Measurements from ENCODE around the gene CACNA1C.

Gene CACNA1C

DNA sequence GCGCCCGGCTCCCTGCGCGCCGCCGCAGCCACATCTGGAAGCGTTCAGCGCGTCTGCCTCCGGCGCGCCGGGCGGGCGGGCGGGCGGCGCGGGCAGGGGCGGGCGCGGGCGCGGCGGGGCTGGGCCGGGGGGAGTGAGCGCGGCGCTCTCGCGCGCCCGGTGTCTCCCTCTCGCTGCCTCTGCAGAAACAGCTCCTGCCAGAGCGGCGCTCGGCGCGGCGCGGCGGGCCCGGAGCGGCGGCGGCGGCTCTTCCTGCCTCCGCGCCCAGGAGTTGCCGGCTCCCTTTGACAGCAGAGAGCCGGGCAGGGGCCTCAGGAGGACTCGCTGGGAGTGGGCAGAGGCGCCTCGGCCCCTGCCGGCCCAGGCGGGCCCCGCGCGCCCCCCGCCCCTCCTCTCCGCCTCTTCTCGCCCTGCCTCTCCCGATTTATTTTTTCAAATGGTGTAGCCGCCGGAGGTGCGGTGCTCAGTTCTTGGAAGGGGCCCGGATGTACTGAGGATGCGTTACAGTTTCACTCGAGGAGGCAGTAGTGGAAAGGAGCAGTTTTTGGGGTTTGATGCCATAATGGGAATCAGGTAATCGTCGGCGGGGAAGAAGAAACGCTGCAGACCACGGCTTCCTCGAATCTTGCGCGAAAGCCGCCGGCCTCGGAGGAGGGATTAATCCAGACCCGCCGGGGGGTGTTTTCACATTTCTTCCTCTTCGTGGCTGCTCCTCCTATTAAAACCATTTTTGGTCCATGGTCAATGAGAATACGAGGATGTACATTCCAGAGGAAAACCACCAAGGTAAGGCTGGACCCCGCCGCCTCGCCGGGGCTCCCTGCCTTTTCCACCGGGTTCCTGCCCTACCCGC, at the start of gene CACNA1C:
Gene CACNA1C (plus strand): TSS at position 162 of the 853 bp plus-strand sequence. CDS start 576 bp downstream, at position 738.
- Mint-ChIP-seq H3K4me3 (peak within 1 kb of the TSS; percentile 72), H3K9me3 (no peaks in the 10 kb centered on the region), H3K4me1 (peaks cover 14% of the 10 kb centered on the region), H3K27ac (ENCODE audit: low read depth) (no peak within 1 kb of the TSS), H3K27me3 (peaks cover 80% of the 10 kb centered on the region), H3K36me3 (ENCODE audit: insufficient read depth) (no peaks in the 10 kb centered on the region)
- no peak for DNase-seq (ENCODE audit: low spot score in 2 of 2)
- peak; percentile 77 for ATAC-seq (replicated peaks; ENCODE audit: extremely low read depth, poor library complexity, severe bottlenecking)

DNA sequence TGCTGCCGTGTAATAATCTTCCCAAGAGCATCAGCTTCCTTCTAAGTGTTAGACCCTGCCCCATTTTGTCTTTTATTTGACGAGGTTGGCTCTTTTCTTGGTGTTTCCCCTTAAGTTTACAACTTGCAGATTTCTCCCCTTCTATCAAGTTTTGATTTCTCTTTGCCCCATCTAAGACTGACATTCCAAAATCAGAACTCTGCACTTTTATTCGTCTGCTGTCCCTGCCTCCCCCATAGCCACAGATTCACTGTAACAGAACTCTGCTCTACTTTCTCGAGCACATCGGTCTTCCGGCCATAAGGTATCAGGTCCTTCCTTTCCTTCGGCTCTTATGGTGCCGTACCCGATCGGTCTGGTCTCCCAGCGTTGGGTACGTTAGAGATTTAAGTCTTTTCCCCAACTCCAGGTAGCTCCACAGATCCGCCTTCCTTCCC, 49.1 kb upstream of the CACNA1C start:
- peaks cover 12% of the 10 kb centered on the region for H3K36me3 Mint-ChIP-seq (ENCODE audit: insufficient read depth)

DNA sequence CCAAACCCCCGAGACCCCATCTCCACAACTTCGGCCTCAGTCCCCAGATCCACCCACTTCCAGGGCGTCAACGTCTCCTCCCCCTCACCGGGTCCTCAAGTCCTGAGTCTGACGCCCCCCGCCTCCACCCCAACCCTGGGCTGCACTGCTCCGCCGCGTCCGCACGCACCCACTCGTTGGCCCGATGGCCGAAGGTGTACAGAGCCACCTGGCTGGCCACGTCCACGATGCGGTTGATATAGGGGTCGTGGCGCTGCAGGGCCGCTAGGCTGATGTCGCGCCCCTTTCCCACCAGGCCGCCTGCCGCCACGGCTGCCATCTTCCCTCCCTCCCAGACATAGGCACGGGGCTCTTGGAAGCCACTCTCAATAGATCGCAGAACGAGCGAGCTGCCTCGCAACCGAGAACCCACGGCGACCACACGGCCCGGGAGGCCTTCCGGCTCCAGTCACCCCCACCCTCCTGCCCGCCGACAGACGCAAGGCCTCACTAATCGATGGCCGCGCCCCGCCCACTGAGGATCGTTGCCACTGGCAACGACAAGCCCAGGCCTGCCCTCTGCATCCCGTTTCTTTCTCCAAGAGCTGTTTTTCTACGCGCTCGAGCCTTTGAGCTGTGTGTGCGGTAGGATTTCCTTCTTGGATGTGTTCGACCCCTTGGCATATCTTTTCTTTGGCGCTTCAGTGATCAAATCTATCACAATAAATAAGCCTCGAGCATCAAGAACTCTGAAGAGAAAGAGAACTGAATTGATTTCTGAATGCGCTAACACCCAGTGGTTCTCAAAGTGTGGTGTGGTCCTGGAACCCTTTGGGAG, 48.5 kb upstream of the CACNA1C start, which contains the start of gene DCP1B:
Gene DCP1B (minus strand): TSS at position 345 of the 817 bp plus-strand sequence. CDS start 26 bp downstream, at position 319.
- H3K9me3 Mint-ChIP-seq: no peaks in the 10 kb centered on the region
- peaks cover 34% of the 10 kb centered on the region for H3K4me1 Mint-ChIP-seq
- peak; percentile 78 to 89 for DNase-seq (ENCODE audit: low spot score in 2 of 2)
- no peaks in the 10 kb centered on the region for H3K27me3 Mint-ChIP-seq
- peak; percentile 99 for ATAC-seq (replicated peaks; ENCODE audit: extremely low read depth, poor library complexity, severe bottlenecking)
- peak within 1 kb of the TSS; percentile 96 for H3K27ac Mint-ChIP-seq (ENCODE audit: low read depth)
- H3K4me3 Mint-ChIP-seq: peak within 1 kb of the TSS; percentile 96
- H3K36me3 Mint-ChIP-seq (ENCODE audit: insufficient read depth): peaks cover 12% of the 10 kb centered on the region

More for the DNA sequence above, 49.1 kb upstream of the CACNA1C start:
- ATAC-seq (replicated peaks; ENCODE audit: extremely low read depth, poor library complexity, severe bottlenecking) (peak; percentile 49), DNase-seq (ENCODE audit: low spot score in 2 of 2) (no peak)
- H3K27me3 Mint-ChIP-seq: no peaks in the 10 kb centered on the region
- H3K4me1 Mint-ChIP-seq: peaks cover 34% of the 10 kb centered on the region
- peak overlapping the region; percentile 96 for H3K4me3 Mint-ChIP-seq
- H3K27ac Mint-ChIP-seq (ENCODE audit: low read depth): peak overlapping the region; percentile 96
- H3K9me3 Mint-ChIP-seq: no peaks in the 10 kb centered on the region

DNA sequence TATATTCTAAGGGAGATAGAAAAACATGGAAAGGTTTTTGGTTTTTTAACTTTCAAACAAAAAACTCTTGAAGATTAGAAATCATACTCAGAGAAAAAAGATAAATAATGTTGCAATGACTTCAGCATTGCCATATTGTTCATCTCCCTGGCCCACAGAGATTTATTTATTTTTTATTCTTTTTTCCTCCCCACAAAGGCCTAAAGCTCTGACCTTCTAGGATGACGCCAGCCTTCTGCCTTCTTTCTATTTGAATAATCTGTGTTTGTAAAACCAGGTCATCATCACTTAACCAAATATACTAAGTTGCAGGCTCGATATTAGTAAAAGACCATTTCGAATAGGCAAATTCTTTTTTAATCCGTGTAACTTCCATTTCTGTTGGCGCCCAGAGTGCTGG, 44.1 kb upstream of the CACNA1C start:
- Mint-ChIP-seq H3K4me3 (no peak overlapping the region), H3K9me3 (no peaks in the 10 kb centered on the region), H3K27me3 (no peaks in the 10 kb centered on the region), H3K4me1 (peaks cover 11% of the 10 kb centered on the region), H3K27ac (ENCODE audit: low read depth) (no peak overlapping the region), H3K36me3 (ENCODE audit: insufficient read depth) (peaks cover 9% of the 10 kb centered on the region)
- DNase-seq (ENCODE audit: low spot score in 2 of 2): no peak
- no peak for ATAC-seq (replicated peaks; ENCODE audit: extremely low read depth, poor library complexity, severe bottlenecking)

DNA sequence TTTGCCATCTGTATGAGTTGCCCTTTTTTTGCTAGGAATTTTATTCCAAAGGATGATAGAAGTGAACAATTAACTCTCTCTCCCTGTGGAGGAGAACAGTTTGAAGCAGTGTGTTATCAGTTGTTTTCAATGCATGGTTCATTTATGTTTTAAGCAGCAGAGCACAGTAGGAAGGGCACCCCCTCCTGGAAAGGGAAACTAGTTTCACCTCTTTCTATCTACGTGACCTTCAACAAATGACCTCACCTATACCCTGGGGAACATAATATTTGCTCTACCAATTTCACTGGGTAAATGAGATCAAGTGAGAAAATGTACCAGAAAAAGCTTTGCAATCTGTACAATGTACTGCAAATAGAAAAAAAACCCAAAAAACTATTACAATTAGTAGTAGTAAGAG, 43.2 kb upstream of the CACNA1C start:
- Mint-ChIP-seq H3K9me3 (no peaks in the 10 kb centered on the region), H3K27ac (ENCODE audit: low read depth) (no peak overlapping the region), H3K27me3 (no peaks in the 10 kb centered on the region), H3K4me1 (peaks cover 2% of the 10 kb centered on the region), H3K36me3 (ENCODE audit: insufficient read depth) (no peaks in the 10 kb centered on the region), H3K4me3 (no peak overlapping the region)
- DNase-seq (ENCODE audit: low spot score in 2 of 2) (no peak), ATAC-seq (replicated peaks; ENCODE audit: extremely low read depth, poor library complexity, severe bottlenecking) (no peak)

DNA sequence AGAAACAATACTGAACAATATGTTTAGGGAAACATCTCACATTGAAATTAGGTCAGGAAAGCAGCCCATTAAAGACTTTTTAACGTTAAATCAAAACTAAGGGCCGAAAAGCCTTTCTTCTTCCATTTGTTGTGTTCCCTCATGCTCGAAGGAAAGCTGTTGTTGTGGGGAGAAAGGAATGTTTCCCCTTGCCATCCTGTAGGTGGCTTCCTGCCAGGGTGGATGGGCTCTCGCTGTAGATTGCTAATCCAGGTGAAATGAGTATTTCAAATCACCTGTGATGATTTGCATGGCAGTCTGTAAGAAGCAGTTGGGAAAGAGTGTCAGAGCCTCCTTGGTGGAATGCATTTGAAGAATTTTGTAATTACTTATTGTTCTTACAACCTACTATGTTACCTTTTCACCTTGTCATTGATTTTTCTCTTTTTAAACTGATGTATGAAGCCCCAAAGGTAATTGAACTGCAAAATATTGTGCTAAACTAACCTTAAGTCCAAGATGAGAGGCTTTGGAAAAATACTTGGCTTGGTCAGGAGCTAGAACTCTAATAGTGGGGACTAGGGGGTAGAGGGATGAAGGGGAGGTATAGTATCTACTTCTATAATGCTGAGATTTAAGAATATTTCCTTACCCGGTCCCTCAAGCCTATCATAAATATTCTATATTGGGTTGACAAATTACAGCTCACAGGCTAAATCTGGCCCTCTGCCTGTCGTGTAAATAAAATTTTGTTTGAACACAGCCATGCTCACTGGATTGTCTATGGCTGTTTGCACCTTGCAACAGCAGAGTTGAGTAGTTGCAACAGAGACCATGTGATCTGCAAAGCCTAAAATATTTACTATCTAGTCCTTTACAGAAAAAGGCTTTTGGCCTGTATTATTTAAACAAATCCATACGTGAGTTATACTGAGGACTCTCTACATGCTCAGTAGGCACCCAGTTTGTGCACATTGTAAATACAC, 40.9 kb upstream of the CACNA1C start:
- DNase-seq (ENCODE audit: low spot score in 2 of 2) (no peak), ATAC-seq (replicated peaks; ENCODE audit: extremely low read depth, poor library complexity, severe bottlenecking) (no peak)
- H3K9me3 Mint-ChIP-seq: no peaks in the 10 kb centered on the region
- H3K36me3 Mint-ChIP-seq (ENCODE audit: insufficient read depth): no peaks in the 10 kb centered on the region
- H3K27ac Mint-ChIP-seq (ENCODE audit: low read depth): no peak overlapping the region
- H3K27me3 Mint-ChIP-seq: peaks cover 1% of the 10 kb centered on the region
- no peak overlapping the region for H3K4me3 Mint-ChIP-seq
- H3K4me1 Mint-ChIP-seq: peaks cover 3% of the 10 kb centered on the region

DNA sequence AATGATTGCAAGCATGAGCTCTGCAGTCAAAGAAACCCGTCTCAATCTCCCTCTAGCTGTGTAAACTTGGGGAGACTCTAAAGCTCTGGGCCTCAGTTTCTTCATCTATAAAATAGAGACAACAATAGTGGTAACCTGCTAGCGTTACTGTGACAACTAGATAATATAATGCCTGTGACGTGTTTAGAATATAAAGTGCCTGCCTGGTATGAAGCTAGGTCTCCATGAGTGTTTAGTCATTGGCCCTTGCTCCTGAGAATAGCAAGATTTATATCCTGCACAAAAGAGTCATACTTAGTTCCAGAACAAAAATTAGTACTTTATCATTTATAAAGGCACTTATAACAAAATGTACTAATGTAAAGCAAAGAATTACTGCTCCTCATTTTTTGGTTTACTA, 39.7 kb upstream of the CACNA1C start:
- no peak overlapping the region for H3K27ac Mint-ChIP-seq (ENCODE audit: low read depth)
- H3K9me3 Mint-ChIP-seq: no peaks in the 10 kb centered on the region

DNA sequence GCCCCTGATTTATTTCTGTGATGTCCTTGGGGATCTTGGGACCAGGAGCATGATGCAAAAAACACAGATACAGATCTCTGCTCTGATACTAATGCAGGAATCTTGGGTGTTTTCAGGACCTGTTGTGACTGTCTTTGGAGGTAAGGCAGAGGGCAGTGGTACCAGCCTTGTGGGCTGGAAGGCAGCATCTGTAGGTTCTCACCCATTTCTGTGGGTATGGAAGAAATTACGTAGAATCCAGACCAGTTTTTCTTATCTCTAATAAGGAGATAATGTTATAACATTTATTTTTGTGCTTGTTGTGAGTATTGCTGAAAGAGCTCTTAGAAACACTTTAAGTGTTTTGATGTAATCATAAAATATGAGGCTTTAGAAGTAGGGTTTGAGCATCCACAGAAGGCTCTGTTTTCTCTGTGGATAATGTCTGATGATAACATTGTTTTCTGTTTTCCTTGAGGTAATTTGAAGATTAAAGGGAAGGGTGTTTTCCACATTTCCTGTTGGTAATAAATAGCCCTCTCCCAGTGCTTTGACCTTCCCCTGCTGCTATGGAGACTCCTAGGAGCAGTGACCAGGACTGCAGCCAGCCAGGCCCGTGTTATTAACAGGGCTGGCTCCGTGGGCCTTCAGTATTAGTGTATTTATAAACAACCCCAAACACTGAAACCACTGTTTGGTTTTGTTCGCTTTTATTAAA, 39.1 kb upstream of the CACNA1C start:
- Mint-ChIP-seq H3K4me1 (peaks cover 5% of the 10 kb centered on the region), H3K27ac (ENCODE audit: low read depth) (no peak overlapping the region), H3K36me3 (ENCODE audit: insufficient read depth) (no peaks in the 10 kb centered on the region), H3K9me3 (no peaks in the 10 kb centered on the region), H3K4me3 (no peak overlapping the region), H3K27me3 (peaks cover 19% of the 10 kb centered on the region)
- DNase-seq (ENCODE audit: low spot score in 2 of 2): no peak
- no peak for ATAC-seq (replicated peaks; ENCODE audit: extremely low read depth, poor library complexity, severe bottlenecking)

More for the DNA sequence above, 39.7 kb upstream of the CACNA1C start:
- DNase-seq (ENCODE audit: low spot score in 2 of 2): no peak
- H3K4me3 Mint-ChIP-seq: no peak overlapping the region
- H3K27me3 Mint-ChIP-seq: peaks cover 13% of the 10 kb centered on the region
- no peaks in the 10 kb centered on the region for H3K36me3 Mint-ChIP-seq (ENCODE audit: insufficient read depth)
- peaks cover 5% of the 10 kb centered on the region for H3K4me1 Mint-ChIP-seq
- ATAC-seq (replicated peaks; ENCODE audit: extremely low read depth, poor library complexity, severe bottlenecking): no peak

DNA sequence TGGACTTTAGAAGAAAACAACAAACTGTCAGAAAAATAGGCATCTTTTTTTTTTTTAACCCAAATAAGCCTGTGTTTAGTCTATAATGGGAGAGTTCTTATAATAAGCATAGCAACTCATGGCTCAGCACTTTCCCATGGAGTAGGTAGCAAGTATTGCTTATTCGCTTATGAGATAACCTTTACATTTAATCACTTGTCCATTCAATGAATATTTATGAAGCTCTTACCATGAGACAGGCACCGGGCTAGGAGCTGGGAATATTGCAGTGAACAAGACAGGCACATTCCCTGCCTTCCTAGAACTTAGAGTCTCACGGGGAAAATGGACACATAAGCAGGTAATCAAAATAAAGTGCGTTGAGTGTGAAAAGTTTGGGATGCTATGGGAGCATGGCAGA, 38.6 kb upstream of the CACNA1C start:
- H3K9me3 Mint-ChIP-seq: no peaks in the 10 kb centered on the region
- ATAC-seq (replicated peaks; ENCODE audit: extremely low read depth, poor library complexity, severe bottlenecking) (no peak), DNase-seq (ENCODE audit: low spot score in 2 of 2) (no peak)
- H3K27ac Mint-ChIP-seq (ENCODE audit: low read depth): no peak overlapping the region
- H3K4me1 Mint-ChIP-seq: peaks cover 5% of the 10 kb centered on the region
- no peak overlapping the region for H3K4me3 Mint-ChIP-seq
- H3K36me3 Mint-ChIP-seq (ENCODE audit: insufficient read depth): no peaks in the 10 kb centered on the region
- peaks cover 24% of the 10 kb centered on the region for H3K27me3 Mint-ChIP-seq

DNA sequence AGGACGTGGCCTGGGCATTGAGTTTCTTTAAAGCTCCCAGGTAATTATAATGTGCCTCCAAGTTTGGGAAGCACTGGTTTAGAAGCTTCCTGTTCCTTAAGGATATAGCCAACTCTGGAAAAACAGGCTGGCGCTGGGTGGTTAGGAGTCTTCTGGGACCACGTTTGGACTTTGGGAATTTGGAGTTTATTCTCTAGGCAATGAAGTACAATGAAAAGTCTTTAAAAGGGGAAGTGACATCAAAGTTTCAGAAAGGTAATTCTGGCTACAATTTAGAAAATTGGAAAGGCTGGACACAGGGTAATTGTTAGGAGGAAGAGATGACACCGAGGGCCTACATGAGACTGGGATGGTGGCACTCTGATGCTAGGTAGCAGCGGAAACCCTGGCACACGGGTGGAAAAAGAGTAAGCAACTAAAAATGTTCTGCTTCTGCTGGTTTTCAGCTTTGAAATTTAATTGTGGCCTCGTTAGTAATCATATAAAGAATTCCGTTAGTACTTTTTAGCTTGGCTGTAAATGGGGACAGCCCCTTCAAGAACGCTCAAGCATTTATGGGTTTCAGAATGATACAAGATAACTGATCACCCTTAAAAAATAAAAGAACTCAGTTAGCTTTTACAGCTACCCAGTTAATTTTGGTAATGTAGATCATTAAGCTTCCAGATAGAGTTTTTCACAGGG, 35.8 kb upstream of the CACNA1C start:
- H3K27ac Mint-ChIP-seq (ENCODE audit: low read depth): no peak overlapping the region
- H3K9me3 Mint-ChIP-seq: no peaks in the 10 kb centered on the region
- H3K36me3 Mint-ChIP-seq (ENCODE audit: insufficient read depth): no peaks in the 10 kb centered on the region
- peaks cover 5% of the 10 kb centered on the region for H3K4me1 Mint-ChIP-seq
- H3K27me3 Mint-ChIP-seq: peaks cover 25% of the 10 kb centered on the region
- DNase-seq (ENCODE audit: low spot score in 2 of 2) (no peak), ATAC-seq (replicated peaks; ENCODE audit: extremely low read depth, poor library complexity, severe bottlenecking) (no peak)
- H3K4me3 Mint-ChIP-seq: no peak overlapping the region
